Measurements from ENCODE around the gene AQP12B.

Gene AQP12B

GRCh38 chr2:240644171-240644651 lies 38.5 kb downstream of the AQP12B start:
- H3K9me3 ChIP-seq (ENCODE audit: insufficient read depth, low read depth, low read length) = no peaks in the 10 kb centered on the region
- H3K36me3 ChIP-seq (ENCODE audit: insufficient read depth, low read length) = no peaks in the 10 kb centered on the region
- H3K4me1 ChIP-seq (ENCODE audit: insufficient read depth, low read length) = no peaks in the 10 kb centered on the region
- no peak overlapping the region for H3K27ac ChIP-seq (ENCODE audit: low read depth, low read length)
- no peaks in the 10 kb centered on the region for H3K27me3 ChIP-seq (ENCODE audit: insufficient read depth, low read length)
- H3K4me3 ChIP-seq (ENCODE audit: low read length) = no peak overlapping the region
- WGBS = 82% methylated on average over 14 of the region's 14 CpGs
- no peak overlapping the region for H3K9ac ChIP-seq (ENCODE audit: low read depth, low read length)

GRCh38 chr2:240643811-240644150 lies 38.9 kb downstream of the AQP12B start:
- Histone ChIP-seq H3K36me3 (ENCODE audit: insufficient read depth, low read length) (no peaks in the 10 kb centered on the region), H3K27me3 (ENCODE audit: insufficient read depth, low read length) (no peaks in the 10 kb centered on the region), H3K4me3 (ENCODE audit: low read length) (no peak overlapping the region), H3K9me3 (ENCODE audit: insufficient read depth, low read depth, low read length) (no peaks in the 10 kb centered on the region), H3K9ac (ENCODE audit: low read depth, low read length) (no peak overlapping the region), H3K27ac (ENCODE audit: low read depth, low read length) (no peak overlapping the region), H3K4me1 (ENCODE audit: insufficient read depth, low read length) (no peaks in the 10 kb centered on the region)
- WGBS = 89% methylated on average over 15 of the region's 15 CpGs

GRCh38 chr2:240643093-240643810 lies 39.4 kb downstream of the AQP12B start:
- H3K4me3 ChIP-seq (ENCODE audit: low read length) = no peak overlapping the region
- no peak overlapping the region for H3K9ac ChIP-seq (ENCODE audit: low read depth, low read length)
- H3K9me3 ChIP-seq (ENCODE audit: insufficient read depth, low read depth, low read length) = no peaks in the 10 kb centered on the region
- 87% methylated on average over 13 of the region's 13 CpGs for WGBS
- H3K27me3 ChIP-seq (ENCODE audit: insufficient read depth, low read length) = no peaks in the 10 kb centered on the region
- H3K36me3 ChIP-seq (ENCODE audit: insufficient read depth, low read length) = no peaks in the 10 kb centered on the region
- no peak overlapping the region for H3K27ac ChIP-seq (ENCODE audit: low read depth, low read length)
- H3K4me1 ChIP-seq (ENCODE audit: insufficient read depth, low read length) = no peaks in the 10 kb centered on the region

GRCh38 chr2:240642806-240643092 lies 39.9 kb downstream of the AQP12B start:
- Histone ChIP-seq H3K27me3 (ENCODE audit: insufficient read depth, low read length) (no peaks in the 10 kb centered on the region), H3K9me3 (ENCODE audit: insufficient read depth, low read depth, low read length) (no peaks in the 10 kb centered on the region), H3K27ac (ENCODE audit: low read depth, low read length) (no peak overlapping the region), H3K4me1 (ENCODE audit: insufficient read depth, low read length) (no peaks in the 10 kb centered on the region), H3K9ac (ENCODE audit: low read depth, low read length) (no peak overlapping the region), H3K36me3 (ENCODE audit: insufficient read depth, low read length) (no peaks in the 10 kb centered on the region), H3K4me3 (ENCODE audit: low read length) (no peak overlapping the region)
- 94% methylated on average over 11 of the region's 11 CpGs for WGBS

GRCh38 chr2:240642061-240642805 lies 40.5 kb downstream of the AQP12B start:
- Histone ChIP-seq H3K9me3 (ENCODE audit: insufficient read depth, low read depth, low read length) (no peaks in the 10 kb centered on the region), H3K9ac (ENCODE audit: low read depth, low read length) (no peak overlapping the region), H3K4me3 (ENCODE audit: low read length) (no peak overlapping the region), H3K36me3 (ENCODE audit: insufficient read depth, low read length) (no peaks in the 10 kb centered on the region), H3K27me3 (ENCODE audit: insufficient read depth, low read length) (no peaks in the 10 kb centered on the region), H3K4me1 (ENCODE audit: insufficient read depth, low read length) (no peaks in the 10 kb centered on the region), H3K27ac (ENCODE audit: low read depth, low read length) (no peak overlapping the region)
- WGBS = 86% methylated on average over 36 of the region's 36 CpGs

GRCh38 chr2:240640939-240641338 lies 41.7 kb downstream of the AQP12B start:
- 0 out of 2 replicates have a peak, but pooled peaks cover 3% of the 10 kb centered on the region for H3K9me3 ChIP-seq (ENCODE audit: insufficient read depth, low read depth, low read length)
- no peaks in the 10 kb centered on the region for H3K27me3 ChIP-seq (ENCODE audit: insufficient read depth, low read length)
- 16% methylated on average over 15 of the region's 16 CpGs for WGBS

GRCh38 chr2:240639566-240639965 lies 43.1 kb downstream of the AQP12B start:
- no peak overlapping the region for H3K27ac ChIP-seq (ENCODE audit: low read depth, low read length)
- peaks cover 14% of the 10 kb centered on the region for H3K9me3 ChIP-seq (ENCODE audit: insufficient read depth, low read depth, low read length)
- no peak overlapping the region for H3K9ac ChIP-seq (ENCODE audit: low read depth, low read length)
- no peaks in the 10 kb centered on the region for H3K4me1 ChIP-seq (ENCODE audit: insufficient read depth, low read length)
- WGBS = 87% methylated on average over 18 of the region's 18 CpGs
- no peaks in the 10 kb centered on the region for H3K27me3 ChIP-seq (ENCODE audit: insufficient read depth, low read length)
- H3K36me3 ChIP-seq (ENCODE audit: insufficient read depth, low read length) = no peaks in the 10 kb centered on the region
- H3K4me3 ChIP-seq (ENCODE audit: low read length) = no peak overlapping the region

More at GRCh38 chr2:240640939-240641338, 41.7 kb downstream of the AQP12B start:
- Histone ChIP-seq H3K36me3 (ENCODE audit: insufficient read depth, low read length) (no peaks in the 10 kb centered on the region), H3K4me3 (ENCODE audit: low read length) (no peak overlapping the region), H3K27ac (ENCODE audit: low read depth, low read length) (no peak overlapping the region), H3K9ac (ENCODE audit: low read depth, low read length) (no peak overlapping the region), H3K4me1 (ENCODE audit: insufficient read depth, low read length) (no peaks in the 10 kb centered on the region)

GRCh38 chr2:240638512-240639160 lies 44.0 kb downstream of the AQP12B start:
- no peaks in the 10 kb centered on the region for H3K27me3 ChIP-seq (ENCODE audit: insufficient read depth, low read length)
- no peak overlapping the region for H3K27ac ChIP-seq (ENCODE audit: low read depth, low read length)
- H3K4me3 ChIP-seq (ENCODE audit: low read length) = no peak overlapping the region
- no peaks in the 10 kb centered on the region for H3K4me1 ChIP-seq (ENCODE audit: insufficient read depth, low read length)
- WGBS = 82% methylated on average over 18 of the region's 18 CpGs
- H3K9me3 ChIP-seq (ENCODE audit: insufficient read depth, low read depth, low read length) = peaks cover 24% of the 10 kb centered on the region
- no peak overlapping the region for H3K9ac ChIP-seq (ENCODE audit: low read depth, low read length)
- no peaks in the 10 kb centered on the region for H3K36me3 ChIP-seq (ENCODE audit: insufficient read depth, low read length)

GRCh38 chr2:240637901-240638345 lies 44.8 kb downstream of the AQP12B start:
- H3K9me3 ChIP-seq (ENCODE audit: insufficient read depth, low read depth, low read length) = peaks cover 26% of the 10 kb centered on the region
- 84% methylated on average over 8 of the region's 8 CpGs for WGBS

GRCh38 chr2:240637116-240637900 lies 45.4 kb downstream of the AQP12B start:
- H3K4me3 ChIP-seq (ENCODE audit: low read length) = no peak overlapping the region
- WGBS = 88% methylated on average over 17 of the region's 17 CpGs
- H3K36me3 ChIP-seq (ENCODE audit: insufficient read depth, low read length) = no peaks in the 10 kb centered on the region
- H3K4me1 ChIP-seq (ENCODE audit: insufficient read depth, low read length) = no peaks in the 10 kb centered on the region
- no peaks in the 10 kb centered on the region for H3K27me3 ChIP-seq (ENCODE audit: insufficient read depth, low read length)
- peaks cover 30% of the 10 kb centered on the region for H3K9me3 ChIP-seq (ENCODE audit: insufficient read depth, low read depth, low read length)
- no peak overlapping the region for H3K27ac ChIP-seq (ENCODE audit: low read depth, low read length)
- no peak overlapping the region for H3K9ac ChIP-seq (ENCODE audit: low read depth, low read length)

More at GRCh38 chr2:240637901-240638345, 44.8 kb downstream of the AQP12B start:
- no peak overlapping the region for H3K9ac ChIP-seq (ENCODE audit: low read depth, low read length)
- no peaks in the 10 kb centered on the region for H3K27me3 ChIP-seq (ENCODE audit: insufficient read depth, low read length)
- no peak overlapping the region for H3K4me3 ChIP-seq (ENCODE audit: low read length)
- no peak overlapping the region for H3K27ac ChIP-seq (ENCODE audit: low read depth, low read length)
- no peaks in the 10 kb centered on the region for H3K36me3 ChIP-seq (ENCODE audit: insufficient read depth, low read length)
- H3K4me1 ChIP-seq (ENCODE audit: insufficient read depth, low read length) = no peaks in the 10 kb centered on the region
